MV-4-11 (cell line): ENCODE results near the gene FLT3LG.
A peak's percentile ranks its signal among the peaks of the same experiment; 100 is the strongest.

Experiments used
- DNase-seq: peaks from one replicate; lab custom pipeline; 2025; lab: John Stamatoyannopoulos, UW

Gene FLT3LG

GRCh38 chr19:49473868-49474541, at the start of gene FLT3LG:
Gene FLT3LG (plus strand): TSS chr19:49474215. CDS start chr19:49474640, 425 bp downstream.
- DNase-seq, result peak; percentile 79

- no peak for DNase-seq
Observed at GRCh38 chr19:49425178-49425577, 48.8 kb upstream of the FLT3LG start, which contains the start of gene GFY. Gene GFY (plus strand): TSS chr19:49425388. CDS start chr19:49426431, 1,043 bp downstream.

DNA sequence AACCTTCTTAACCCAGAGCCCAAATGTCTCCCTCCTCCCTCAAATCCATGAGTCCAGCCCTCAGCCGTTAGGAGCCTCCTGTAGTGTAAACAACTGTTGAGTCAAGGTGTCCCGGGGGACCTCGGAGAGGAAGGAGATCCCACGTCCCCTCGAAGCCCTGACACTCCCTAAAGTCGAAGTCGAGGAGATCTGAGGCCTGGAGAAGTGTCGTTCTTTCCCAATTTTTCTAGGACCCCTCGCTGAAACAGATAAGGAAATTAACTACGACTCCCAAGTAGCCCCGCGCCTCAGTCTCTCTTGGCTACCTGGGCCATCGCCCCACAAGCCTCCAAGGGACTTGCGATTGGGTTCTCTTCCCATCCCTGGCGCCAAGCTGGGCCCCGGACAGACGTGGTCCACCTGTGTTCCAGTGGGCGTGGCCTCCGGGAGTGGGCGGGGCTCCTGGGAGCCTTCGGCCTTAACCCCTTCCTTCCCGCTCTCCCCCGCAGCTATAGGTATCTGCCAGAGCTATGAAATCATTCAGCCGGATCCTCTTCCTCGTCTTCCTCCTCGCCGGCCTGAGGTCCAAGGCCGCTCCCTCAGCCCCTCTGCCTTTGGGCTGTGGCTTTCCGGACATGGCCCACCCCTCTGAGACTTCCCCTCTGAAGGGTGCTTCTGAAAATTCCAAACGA, 48.0 kb upstream of the FLT3LG start:
- DNase-seq, result no peak

- DNase-seq, result no peak
Observed at GRCh38 chr19:49427339-49427738, 46.7 kb upstream of the FLT3LG start.

- DNase-seq, result no peak
Observed at GRCh38 chr19:49427855-49428546, 46.0 kb upstream of the FLT3LG start.

- DNase-seq, result no peak
Observed at GRCh38 chr19:49428547-49429451, 45.2 kb upstream of the FLT3LG start.

- DNase-seq, result no peak
Observed at GRCh38 chr19:49430172-49430677, 43.8 kb upstream of the FLT3LG start.

GRCh38 chr19:49430678-49431329, 43.2 kb upstream of the FLT3LG start:
- no peak for DNase-seq

DNA sequence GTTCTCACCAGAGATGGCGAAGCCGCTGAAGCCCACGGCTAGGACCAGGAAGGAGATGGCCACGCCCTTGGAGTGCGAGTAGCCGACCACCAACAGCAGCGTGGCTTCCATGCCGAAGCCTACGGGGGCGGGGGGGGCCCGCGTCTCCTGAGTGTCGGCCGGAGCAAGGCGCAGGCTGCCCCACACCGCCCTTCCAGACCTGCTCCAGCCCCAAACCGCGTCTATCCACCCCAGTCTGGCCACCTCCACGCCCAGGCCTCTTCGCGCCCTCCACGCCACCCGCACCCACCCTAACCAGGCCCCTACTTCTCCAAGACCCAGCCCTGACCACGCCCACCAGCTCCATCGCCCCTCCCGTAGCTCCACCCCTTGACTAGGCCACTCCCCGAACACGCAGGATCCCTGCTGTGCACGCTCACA, 42.7 kb upstream of the FLT3LG start:
- peak; percentile 32 for DNase-seq

DNA sequence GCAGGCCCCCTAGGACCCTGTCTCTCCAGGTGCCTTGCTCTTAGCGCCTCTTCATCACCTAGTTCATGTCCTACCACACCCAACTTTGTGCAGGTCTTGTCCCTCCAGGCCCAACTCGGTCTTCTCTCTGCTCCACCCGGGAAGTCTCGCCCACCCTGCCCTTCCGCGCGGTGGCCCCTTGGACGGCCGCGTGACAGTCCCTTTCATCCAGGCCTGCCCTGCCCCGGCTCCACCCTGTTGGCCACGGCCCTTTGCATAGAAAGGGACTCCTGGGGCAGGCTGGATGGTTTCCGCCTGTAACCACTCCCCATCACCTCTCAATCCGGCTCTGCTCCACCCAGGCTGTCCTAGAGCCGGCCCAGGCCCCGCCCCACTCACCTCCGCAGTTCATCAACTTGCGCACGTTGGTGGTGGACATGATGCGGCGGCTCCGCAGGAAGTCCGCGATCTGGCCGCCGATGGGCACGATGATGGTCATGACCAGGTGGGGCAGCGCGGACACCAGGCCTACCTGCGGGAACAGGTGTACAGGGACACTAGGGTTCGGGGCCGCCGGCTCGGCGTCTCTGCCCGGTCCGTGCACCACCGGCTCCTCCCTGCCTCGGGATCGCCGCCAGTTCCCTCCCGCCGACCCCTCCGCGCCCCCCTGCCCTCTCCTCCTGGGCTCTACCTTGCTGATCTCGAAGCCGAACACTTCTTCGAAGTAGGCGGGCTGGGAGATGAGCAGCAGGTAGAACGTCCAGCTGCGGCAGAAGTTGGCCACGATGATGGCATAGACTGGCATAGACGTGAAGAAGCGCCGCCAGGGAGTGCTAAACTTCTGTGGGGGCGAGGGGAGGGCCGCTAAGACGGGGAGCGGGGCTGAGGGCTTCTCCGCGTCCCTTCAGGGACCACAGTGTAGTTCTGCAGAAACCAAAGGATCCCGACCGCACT, 41.6 kb upstream of the FLT3LG start:
- DNase-seq, result no peak

DNA sequence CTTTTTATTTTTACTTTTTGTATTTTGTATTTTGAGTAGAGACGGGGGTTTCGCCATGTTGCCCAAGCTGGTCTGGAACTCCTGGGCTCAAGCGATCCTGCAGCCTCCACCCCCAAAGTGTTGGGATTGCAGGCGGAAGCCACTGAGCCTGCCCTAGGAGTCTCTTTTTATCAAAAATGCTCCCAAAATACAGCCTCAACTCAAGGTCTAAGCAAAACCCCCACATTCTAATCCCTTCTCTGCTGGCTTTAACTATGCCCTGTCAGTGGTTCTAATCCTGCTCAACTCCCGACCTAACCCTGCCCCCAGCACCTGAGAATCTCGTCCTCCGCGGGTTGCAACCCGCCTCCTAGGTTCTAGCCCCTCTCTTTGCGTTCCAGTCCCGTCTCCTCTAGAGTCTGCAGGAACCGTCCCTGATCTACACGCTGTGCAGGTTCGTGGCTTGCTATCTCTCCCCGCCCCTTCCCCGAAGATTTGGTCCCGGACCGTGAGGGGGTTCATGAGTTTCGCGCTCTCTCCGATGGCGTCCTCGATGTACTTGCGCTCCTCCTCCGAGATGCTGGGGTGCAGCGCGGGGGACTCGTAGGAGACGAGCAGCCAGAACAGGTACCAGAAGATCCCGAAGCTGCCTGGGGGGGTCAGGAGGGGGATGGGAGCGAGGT, 40.6 kb upstream of the FLT3LG start:
- no peak for DNase-seq

DNA sequence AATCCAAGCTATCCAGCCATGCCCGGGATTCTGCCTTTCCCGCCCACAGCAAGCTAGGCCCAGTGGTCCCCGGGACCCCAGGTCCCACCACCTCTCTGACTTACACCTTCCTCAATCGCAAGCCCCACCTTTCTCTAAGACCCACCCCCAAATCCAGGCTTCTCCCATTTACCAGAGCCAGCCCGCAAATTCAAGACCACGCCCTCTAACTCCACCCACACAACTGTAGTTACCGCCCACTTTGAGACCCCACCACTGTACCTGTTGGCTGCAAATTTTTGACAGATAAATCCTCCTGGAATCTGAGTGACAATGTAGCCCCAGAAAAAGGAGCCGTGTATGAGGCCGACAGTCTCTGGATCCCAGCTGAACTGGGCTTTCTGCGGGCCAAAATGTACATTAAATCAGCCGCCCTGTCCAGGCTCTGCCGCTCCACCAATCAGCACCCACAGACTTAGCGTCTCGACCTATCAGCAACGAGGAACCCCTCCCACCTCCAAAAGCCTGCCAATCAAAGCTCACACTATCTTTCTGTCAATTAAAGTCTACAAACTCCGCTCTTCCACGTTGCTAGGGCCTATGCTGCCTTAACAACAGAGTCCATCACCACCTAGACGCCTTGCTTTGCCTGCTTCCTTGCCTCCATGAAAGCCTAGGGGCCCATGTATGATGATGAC, 39.0 kb upstream of the FLT3LG start:
- DNase-seq, result no peak

DNA sequence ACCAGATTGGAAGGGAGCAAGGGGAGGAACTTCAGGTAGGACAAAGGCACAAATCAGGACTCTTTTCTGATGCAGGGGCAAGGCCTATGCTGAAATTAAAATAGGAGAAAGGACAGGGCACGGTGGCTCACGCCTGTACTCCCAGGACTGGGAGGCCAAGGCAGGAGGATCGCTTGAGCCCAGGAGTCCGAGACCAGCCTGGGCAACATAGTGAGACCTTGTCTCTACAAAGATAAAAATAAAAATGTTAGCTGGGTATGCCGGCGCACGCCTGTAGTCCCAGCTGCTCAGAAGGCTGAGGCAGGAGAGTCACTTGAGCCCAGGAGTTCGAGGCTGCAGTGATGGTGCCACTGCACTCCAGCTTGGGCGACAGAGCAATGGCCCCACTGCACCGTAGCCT, 38.3 kb upstream of the FLT3LG start:
- no peak for DNase-seq

DNA sequence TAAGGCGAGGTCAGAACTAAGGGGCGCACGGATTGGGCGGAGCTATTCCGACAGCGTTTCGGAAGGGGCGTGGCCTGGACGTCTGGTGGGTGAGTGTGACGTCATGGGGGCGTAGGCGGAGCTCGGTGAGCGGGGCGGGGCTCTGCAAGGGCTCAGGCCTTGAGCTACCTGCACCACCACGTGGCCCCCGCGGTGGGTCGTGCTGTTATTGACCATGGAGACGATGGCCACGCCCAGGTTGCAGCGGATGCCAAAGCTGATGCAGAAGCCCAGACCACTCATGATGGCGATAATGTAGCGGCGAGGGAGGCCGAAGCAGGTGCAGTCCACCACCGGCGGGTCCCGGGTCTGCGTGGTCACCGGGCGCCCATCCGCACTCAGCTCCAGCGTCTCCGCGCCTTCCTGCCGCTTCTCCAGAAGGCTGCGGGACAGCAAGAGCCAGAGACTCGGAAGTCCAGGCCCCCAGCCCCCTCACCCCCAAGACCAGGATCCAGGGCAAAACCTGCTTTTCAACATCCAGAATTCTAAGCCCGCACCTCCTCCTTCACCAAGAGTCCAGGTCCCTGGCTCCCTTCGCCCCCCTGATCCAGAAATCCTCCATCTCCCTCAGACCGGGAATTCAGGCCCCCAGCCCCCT, 37.5 kb upstream of the FLT3LG start:
- DNase-seq, result no peak

- no peak for DNase-seq
Observed at GRCh38 chr19:49437231-49437630, 36.8 kb upstream of the FLT3LG start.

DNA sequence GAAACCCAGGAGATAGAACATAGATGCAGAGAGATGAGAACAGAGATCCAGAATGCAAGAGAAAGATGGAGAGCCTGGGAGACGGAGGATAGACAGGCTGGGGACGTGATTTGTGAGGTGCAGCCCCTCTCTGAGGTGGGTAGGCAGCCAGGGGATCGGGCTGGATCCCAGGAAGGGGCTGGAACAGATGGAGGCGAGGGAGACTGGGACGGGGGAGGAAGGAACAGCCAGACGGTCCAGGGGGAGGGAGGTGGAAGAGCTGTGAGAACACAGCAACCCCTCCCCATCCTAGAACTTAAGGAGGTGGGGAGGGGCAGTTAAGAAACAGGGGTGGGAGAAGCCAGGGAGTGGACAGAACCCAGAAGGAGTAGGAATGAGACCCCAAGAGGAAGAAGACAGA, 35.8 kb upstream of the FLT3LG start:
- no peak for DNase-seq

GRCh38 chr19:49439836-49440235, 34.2 kb upstream of the FLT3LG start:
- DNase-seq, result no peak

- DNase-seq, result no peak
Observed at GRCh38 chr19:49440439-49441209, 33.4 kb upstream of the FLT3LG start.
